AG04450 (cell line): ENCODE results near the gene PLEKHA5. TPM values are rescaled to one million over a fixed set of nuclear protein-coding genes. Genes with fewer than 3 reads are reported as not detected.

Source experiments
- CTCF ChIA-PET: fragments of 300-600, 350-600 bp; formaldehyde crosslinking; extraction: SDS; loops from one replicate; lab custom pipeline; 2022; ENCODE audit warnings: antibody characterized with exemption, inconsistent platforms; lab: Charles Lee
- POLR2A ChIA-PET: fragments of 350-600 bp; formaldehyde crosslinking; extraction: SDS; loops from one replicate; lab custom pipeline; 2021; ENCODE audit warnings: antibody characterized with exemption, inconsistent platforms; lab: Yijun Ruan, JAX
- DNase-seq: peaks from one replicate; pipeline ENCODE4 v3.0.0-alpha.2; 2011; ENCODE audit warnings: low read depth, low spot score
- H3K27ac ChIP-seq: one replicate; pipeline ENCODE4 v1.5.1; 2012; ENCODE audit warnings: low read depth, low read length, control low read depth
- H3K27me3 ChIP-seq: one replicate; pipeline ENCODE4 v1.6.0; 2012; ENCODE audit warnings: low read length; ENCODE audit not compliant: control insufficient read depth, insufficient read depth
- H3K4me3 ChIP-seq: 2 replicates; pipeline ENCODE4 v1.5.1; 2011; ENCODE audit warnings: mild to moderate bottlenecking, low read depth, low read length, control low read depth
- H3K9me3 ChIP-seq: 2 replicates; pipeline ENCODE4 v1.5.1; 2012; ENCODE audit warnings: low read length; ENCODE audit not compliant: control insufficient read depth, insufficient read depth
- CTCF ChIP-seq: IDR thresholded peaks from 2 replicates; pipeline ENCODE4 v1.5.1; 2011; ENCODE audit warnings: low read depth, low read length, control low read depth, inconsistent platforms
- polyA plus RNA-seq: library from polyadenylated mRNA; depleted of rRNA; stranded (reverse); fragments of >200 nt; gene quantifications from 2 replicates; pipeline ENCODE4 v1.2.3, GENCODE V29; 2011

The PLEKHA5 gene
- polyA plus RNA-seq, 1 experiment = 23.5 TPM

DNA sequence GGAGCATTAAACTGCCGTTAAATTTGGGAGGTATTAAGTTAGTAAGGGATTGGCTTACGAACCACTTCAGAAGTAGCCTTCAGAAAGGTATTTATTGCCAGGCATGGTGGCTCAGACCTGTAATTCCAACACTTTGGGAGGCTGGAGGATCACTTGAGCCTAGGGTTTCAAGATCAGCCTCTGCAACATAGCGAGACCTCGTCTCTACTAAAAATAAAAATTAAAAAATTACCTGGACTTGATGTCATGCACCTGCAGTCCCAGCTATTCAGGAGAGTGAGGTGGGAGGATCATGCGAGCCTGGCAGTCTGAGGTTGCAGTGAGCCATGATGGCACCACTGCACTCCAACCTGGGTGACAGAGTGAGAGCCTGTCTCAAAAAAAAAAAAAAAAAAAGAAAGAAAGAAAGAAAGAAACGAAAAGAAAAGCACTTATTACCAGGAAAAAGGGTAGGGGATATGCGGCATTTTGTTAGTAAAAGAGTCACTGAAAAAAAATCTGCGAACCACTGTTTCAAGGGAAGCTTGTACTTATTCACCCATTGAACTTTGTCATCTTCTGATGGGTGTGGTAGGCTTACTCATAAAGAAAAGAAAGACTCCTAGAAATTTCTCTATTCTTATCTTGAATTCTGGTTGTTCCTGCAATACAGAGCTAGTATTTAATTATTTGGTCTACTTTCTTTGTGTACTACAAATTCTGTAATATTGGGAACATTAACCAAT, 33.6 kb upstream of the PLEKHA5 start:
- TF ChIP-seq CTCF = no peak
- Histone ChIP-seq H3K4me3 (no peak overlapping the region), H3K27me3 (no peaks in the 10 kb centered on the region), H3K9me3 (no peaks in the 10 kb centered on the region; the same call in none of the 2 replicates), H3K27ac (no peak overlapping the region)
- DNase-seq = no peak
- ChIA-PET POLR2A (no interaction called here), CTCF (interaction anchor here (0.7 kb wide), 1 partner anchor 302 kb away, joined by 5 read pairs; no protein-coding TSS in a partner anchor)

DNA sequence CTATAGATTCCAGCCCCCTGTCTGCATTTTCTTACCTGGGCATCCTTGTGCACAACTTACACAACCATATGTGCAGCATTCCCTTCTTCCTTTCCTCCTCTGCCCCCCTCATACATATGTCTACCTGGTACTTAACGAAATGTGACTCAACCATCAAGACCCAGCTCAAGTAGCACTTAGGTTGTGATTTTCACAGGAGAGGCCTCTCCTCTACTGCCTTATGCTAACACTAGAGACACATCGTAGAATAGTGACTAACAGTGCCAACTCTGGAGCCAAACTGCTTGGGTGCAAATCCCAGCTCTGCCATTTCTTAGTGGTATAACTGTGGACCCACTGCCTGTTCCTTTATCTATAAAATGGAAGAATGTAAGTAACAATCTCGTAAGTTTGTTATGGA, 24.1 kb upstream of the PLEKHA5 start:
- no peak for TF ChIP-seq CTCF
- H3K27me3 ChIP-seq = no peaks in the 10 kb centered on the region
- ChIA-PET POLR2A (interaction anchor here (0.6 to 0.7 kb wide), 2 partner anchors 50 to 74 kb away, joined by 3 to 4 read pairs; no protein-coding TSS in a partner anchor), CTCF (interaction anchor here (0.7 kb wide), 1 partner anchor 138 kb away, joined by 9 read pairs; no protein-coding TSS in a partner anchor)
- H3K9me3 ChIP-seq = peaks cover 4% of the 10 kb centered on the region; the same call in 1 of the 2 replicates
- DNase-seq = no peak
- H3K27ac ChIP-seq = no peak overlapping the region
- no peak overlapping the region for H3K4me3 ChIP-seq

DNA sequence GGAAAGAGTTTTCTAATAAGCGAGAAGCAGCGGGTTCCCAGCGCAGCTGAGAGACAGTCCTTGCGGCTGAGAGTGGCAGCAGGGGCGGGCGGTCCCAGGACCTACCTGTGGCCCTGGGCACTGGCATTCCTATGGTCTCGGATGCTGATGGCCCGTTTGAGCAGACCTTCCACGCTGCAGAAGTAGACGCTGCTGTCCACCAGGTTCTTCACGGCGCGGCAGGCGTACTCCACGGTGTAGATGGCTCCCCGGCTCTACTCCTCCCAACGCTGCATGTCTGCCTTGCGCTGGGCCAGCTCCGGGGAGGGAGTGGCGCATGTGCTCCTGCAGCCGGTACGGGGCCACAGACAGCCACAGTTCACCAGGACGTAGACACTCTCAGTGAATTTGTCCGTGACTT, 21.8 kb upstream of the PLEKHA5 start:
- ChIA-PET POLR2A (no interaction called here), CTCF (no interaction called here)
- DNase-seq = no peak
- H3K27me3 ChIP-seq = no peaks in the 10 kb centered on the region
- H3K9me3 ChIP-seq = peaks cover 4% of the 10 kb centered on the region; the same call in 1 of the 2 replicates
- H3K27ac ChIP-seq = no peak overlapping the region
- no peak overlapping the region for H3K4me3 ChIP-seq
- no peak for TF ChIP-seq CTCF

GRCh38 chr12:19110221-19110940, 19.2 kb upstream of the PLEKHA5 start:
- Histone ChIP-seq H3K9me3 (peaks cover 4% of the 10 kb centered on the region; the same call in 1 of the 2 replicates), H3K4me3 (no peak overlapping the region), H3K27me3 (no peaks in the 10 kb centered on the region), H3K27ac (no peak overlapping the region)
- TF ChIP-seq CTCF = no peak
- ChIA-PET CTCF (interaction anchor here (0.6 kb wide), 1 partner anchor 9 kb away, joined by 3 read pairs; no protein-coding TSS in a partner anchor), POLR2A (no interaction called here)
- DNase-seq = no peak

GRCh38 chr12:19113464-19113863, 16.1 kb upstream of the PLEKHA5 start:
- POLR2A ChIA-PET = no interaction called here
- CTCF ChIA-PET = no interaction called here
- Histone ChIP-seq H3K4me3 (no peak overlapping the region), H3K27me3 (no peaks in the 10 kb centered on the region), H3K27ac (no peak overlapping the region), H3K9me3 (no peaks in the 10 kb centered on the region)
- DNase-seq = no peak
- no peak for TF ChIP-seq CTCF
